ENCODE measurements around the gene PLXNA2.

Gene PLXNA2

DNA sequence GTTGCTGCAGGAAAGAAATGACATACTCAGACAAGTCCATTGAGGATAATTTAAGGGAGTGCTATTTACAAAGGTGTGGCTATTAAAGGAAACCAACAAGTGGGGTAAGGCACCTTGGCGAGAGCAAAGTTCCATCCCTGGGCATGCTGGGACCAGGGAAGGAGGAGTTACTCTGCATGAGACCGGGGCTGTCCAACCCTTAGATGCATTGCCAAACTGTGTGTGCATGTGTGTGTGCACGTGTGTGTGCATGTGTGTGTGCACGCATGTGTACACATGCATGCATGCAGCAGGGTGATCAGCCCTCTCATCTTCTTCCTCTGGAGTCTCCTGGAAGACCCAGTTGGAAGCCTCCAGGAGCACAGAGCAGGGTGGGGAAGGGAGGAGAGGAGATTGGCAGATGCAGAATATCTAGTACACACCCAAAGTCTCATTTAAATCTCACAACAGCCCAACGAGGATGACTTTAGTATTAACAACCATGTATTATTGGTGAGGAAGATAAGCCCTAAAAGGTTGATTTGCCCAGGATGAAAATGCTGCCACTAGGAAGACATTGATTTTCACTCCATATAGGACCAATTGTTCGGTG, 261.0 kb downstream of the PLXNA2 start:
- no peak for DNase-seq

DNA sequence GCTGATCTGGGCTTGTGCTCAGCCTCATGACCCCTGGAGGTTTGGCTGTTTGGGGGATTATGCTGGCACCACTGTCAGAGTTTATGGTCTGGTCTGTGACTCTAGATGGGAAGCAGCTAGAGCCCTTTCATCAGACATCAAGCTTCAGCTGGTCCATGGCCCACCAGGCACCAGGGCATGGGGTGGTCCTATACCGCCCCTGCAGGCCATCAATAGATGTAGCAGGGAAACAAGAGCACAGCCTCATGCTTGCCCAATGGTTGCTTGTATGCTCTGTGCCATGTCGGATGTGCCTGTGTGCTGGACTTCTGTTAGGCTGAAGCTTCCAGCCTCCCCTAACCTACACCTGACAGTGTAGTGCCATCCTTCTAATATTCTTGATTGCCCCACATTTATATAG, 262.2 kb downstream of the PLXNA2 start:
- DNase-seq = peak in 1 of 2 experiments; percentile 5

DNA sequence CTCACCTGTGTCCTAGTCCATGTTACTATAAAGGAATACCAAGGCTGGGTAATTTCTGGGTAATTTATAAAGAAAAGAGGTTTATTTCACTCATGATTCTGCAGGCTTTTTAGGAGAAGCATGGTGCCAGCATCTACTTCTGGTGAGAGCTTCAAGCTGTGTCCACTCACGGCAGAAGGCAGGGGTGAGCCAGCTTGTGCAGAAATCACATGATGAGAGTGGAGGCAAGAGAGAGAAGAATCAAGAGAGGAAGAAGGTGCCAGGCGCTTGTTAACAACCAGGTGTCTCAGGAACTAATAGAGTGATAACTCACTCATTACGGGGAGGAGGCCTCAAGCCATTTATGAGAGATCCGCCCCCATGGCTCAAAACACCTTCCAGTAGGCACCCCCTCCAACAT, 265.7 kb downstream of the PLXNA2 start:
- DNase-seq = no peak

DNA sequence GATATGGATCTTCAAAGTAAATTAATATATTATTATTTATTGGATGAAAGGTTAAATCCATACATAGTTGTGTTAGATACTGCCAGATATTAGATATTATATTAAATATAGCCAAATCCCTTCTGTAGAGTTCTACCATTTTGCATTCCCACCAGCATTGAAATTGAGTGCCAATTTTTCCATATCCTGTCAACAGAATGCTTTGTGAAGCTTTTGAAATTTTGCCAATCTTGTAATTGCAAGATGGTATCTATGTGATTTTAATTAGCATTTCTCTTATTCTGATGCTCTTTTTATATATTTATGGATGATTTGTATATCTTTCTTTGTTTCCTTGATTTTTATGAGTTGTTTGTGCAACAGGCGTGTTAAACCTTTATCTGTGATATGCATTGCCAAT, 266.3 kb downstream of the PLXNA2 start:
- DNase-seq = no peak

DNA sequence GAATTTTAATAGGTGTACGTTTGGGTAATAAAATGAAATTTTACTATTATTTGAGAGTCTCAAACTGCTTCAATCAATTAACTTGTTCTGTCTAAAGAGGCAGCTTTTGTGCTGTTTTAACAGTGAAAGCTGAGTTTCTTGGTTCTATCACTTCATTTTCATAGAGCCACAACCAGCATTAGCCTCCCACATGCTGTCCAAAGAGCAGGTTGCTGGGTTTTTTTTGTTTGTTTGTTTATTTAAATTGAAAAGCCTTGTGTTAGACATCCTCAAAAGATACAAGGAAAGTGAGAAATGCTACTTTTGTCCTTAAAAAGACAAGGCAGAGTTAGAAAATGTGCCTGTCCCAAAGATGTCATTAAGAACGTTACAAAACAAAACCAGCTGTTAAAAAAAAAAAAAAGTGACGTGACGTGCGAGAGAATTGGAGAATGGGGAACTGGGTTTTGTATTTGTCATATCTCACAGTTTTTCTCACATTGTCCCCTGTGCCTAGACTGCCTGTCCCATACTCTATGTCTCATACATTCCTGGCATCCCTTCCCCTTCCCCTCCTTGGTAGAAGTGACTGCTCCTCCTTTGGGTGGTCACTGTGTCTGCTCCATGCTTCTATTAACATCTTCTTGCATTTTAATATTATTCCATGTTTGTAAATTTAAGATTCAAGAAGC, 270.2 kb downstream of the PLXNA2 start:
- DNase-seq = no peak

DNA sequence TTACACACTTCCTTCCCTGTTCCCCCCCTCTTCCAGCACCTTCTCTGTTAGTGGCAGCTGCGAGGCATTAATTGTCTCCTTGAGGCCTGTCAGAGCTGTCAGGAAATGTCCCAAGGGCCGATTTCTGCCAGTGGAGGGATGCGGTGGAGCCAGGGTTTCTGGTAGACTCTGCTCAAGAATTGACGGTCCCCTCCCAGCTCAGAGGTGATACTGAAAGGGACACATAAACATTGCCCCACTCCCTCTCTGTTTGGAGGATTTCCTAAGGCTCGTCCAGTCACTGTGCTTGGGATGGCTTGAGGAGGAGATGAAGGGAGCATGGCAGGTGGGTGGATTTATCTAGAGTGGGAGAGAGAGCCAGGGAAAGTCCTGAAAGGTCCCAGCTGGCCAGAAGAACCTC, 271.8 kb downstream of the PLXNA2 start:
- no peak for DNase-seq

All from SW 1271 (cell line).